Gastroesophageal sphincter (tissue), 4 donors: ENCODE measurements around the gene SLC66A2. TPM values are rescaled to one million over a fixed set of nuclear protein-coding genes. Genes with fewer than 3 reads are reported as not detected.

Source experiments
- ATAC-seq: fragments of 150-250 bp; one replicate; pipeline ENCODE4 v1.9.1; 2016; ENCODE audit warnings: mild to moderate bottlenecking, moderate library complexity
- H3K27ac ChIP-seq, 4 donors: fragments of 200-600 bp; sonication (generic) in 3 of 4; 1 replicate in 3 of 4; 2 replicates in 1 of 4; pipeline ENCODE4 v1.5.1; 2016 to 2019
- H3K27me3 ChIP-seq: fragments of 200-600 bp; sonication (generic); one replicate; pipeline ENCODE4 v1.5.1; 2019
- H3K36me3 ChIP-seq, 2 donors: fragments of 200-600 bp; sonication (generic); one replicate each; pipeline ENCODE4 v1.5.1; 2019; ENCODE audit warnings: control low read depth in 1 of 2
- H3K4me1 ChIP-seq, 3 donors: fragments of 200-600 bp; sonication (generic); 1 replicate in 2 of 3; 2 replicates in 1 of 3; pipeline ENCODE4 v1.5.1; 2016 to 2019; ENCODE audit warnings: control low read depth in 2 of 3
- H3K4me3 ChIP-seq, 2 donors: fragments of 200-600 bp; sonication (generic); one replicate each; pipeline ENCODE4 v1.5.1; 2019; ENCODE audit warnings: mild to moderate bottlenecking in 1 of 2, moderate library complexity in 1 of 2
- H3K9me3 ChIP-seq, 3 donors: fragments of 200-600 bp; sonication (generic); one replicate each; pipeline ENCODE4 v1.5.1; 2017 to 2019; ENCODE audit warnings: control low read depth in 2 of 3
- CTCF ChIP-seq, 4 experiments: fragments of 200-600 bp in 2 of 4; fragments of 450-650 bp in 2 of 4; sonication (generic) in 1 of 4; IDR thresholded peaks; one replicate each; pipeline ENCODE4 v1.5.1; 2017 to 2019; ENCODE audit warnings: antibody characterized with exemption in 4 of 4, mild to moderate bottlenecking in 2 of 4, moderate library complexity in 2 of 4
- EP300 ChIP-seq: sonication (generic); formaldehyde crosslinking; IDR thresholded peaks from one replicate; pipeline ENCODE4 v1.6.1; 2017; ENCODE audit warnings: antibody characterized with exemption, mild to moderate bottlenecking
- POLR2A ChIP-seq, 2 donors: fragments of 450-650 bp; IDR thresholded peaks; one replicate each; pipeline ENCODE4 v1.6.1; 2017; ENCODE audit warnings: antibody characterized with exemption in 2 of 2, mild to moderate bottlenecking in 2 of 2, moderate library complexity in 1 of 2
- POLR2AphosphoS5 ChIP-seq: sonication (generic); formaldehyde crosslinking; IDR thresholded peaks from one replicate; pipeline ENCODE4 v1.6.1; 2017; ENCODE audit warnings: antibody characterized with exemption
- WGBS, 2 donors: methylation state at CpG; one replicate each; pipeline ENCODE4 v1.1.5; 2018; ENCODE audit warnings: low coverage in 1 of 2; 5-methylcytosine and 5-hydroxymethylcytosine counted together
- total RNA-seq, 4 donors: library from RNA; depleted of rRNA; stranded (reverse); fragments of >200 nt; gene quantifications; one replicate each; pipeline ENCODE4 v1.1.0, GENCODE V29; 2016

The SLC66A2 gene
- total RNA-seq, 4 donors from 2014 or later: 32.2 to 42.6 (median 35.6) TPM

GRCh38 chr18:79898952-79899608, 52.4 kb downstream of the SLC66A2 start:
- Histone ChIP-seq H3K27ac (no peak overlapping the region), H3K4me3 (no peak overlapping the region), H3K27me3 (peaks cover 26% of the 10 kb centered on the region), H3K36me3 (peaks cover 0 to 23% of the 10 kb centered on the region in 2 donors), H3K9me3 (peaks cover 0 to 47% (median 0%) of the 10 kb centered on the region in 3 donors), H3K4me1 (no peaks in the 10 kb centered on the region)
- TF ChIP-seq POLR2AphosphoS5: no peak
- TF ChIP-seq EP300: no peak
- TF ChIP-seq CTCF (IDR thresholded peaks at IDR 0.05): no peak
- no peak for TF ChIP-seq POLR2A (IDR thresholded peaks at IDR 0.05)
- WGBS, 2 donors: no CpG with 5 or more reads among the region's 70 CpGs
- ATAC-seq: no peak

- H3K27me3 ChIP-seq: peaks cover 26% of the 10 kb centered on the region
- WGBS, 2 donors: 97 to 100% methylated on average over 1 to 7 of the region's 15 CpGs
- no peak for TF ChIP-seq POLR2A (IDR thresholded peaks at IDR 0.05)
- no peak for TF ChIP-seq EP300
- TF ChIP-seq POLR2AphosphoS5: no peak
- TF ChIP-seq CTCF (IDR thresholded peaks at IDR 0.05): no peak
- no peak overlapping the region for H3K27ac ChIP-seq
- ATAC-seq: no peak
- peaks cover 0 to 54% (median 3%) of the 10 kb centered on the region in 3 donors for H3K9me3 ChIP-seq
- no peak overlapping the region for H3K4me3 ChIP-seq
- H3K36me3 ChIP-seq: peaks cover 0 to 13% of the 10 kb centered on the region in 2 donors
- H3K4me1 ChIP-seq: no peaks in the 10 kb centered on the region
Measured at GRCh38 chr18:79897940-79898625, 53.4 kb downstream of the SLC66A2 start.

- H3K4me1 ChIP-seq: no peaks in the 10 kb centered on the region
- 79 to 96% methylated on average over 3 of the region's 3 CpGs for WGBS, 2 donors
- ATAC-seq: no peak
- no peak overlapping the region for H3K27ac ChIP-seq
- H3K9me3 ChIP-seq: peaks cover 0 to 64% (median 3%) of the 10 kb centered on the region in 3 donors
- H3K4me3 ChIP-seq: no peak overlapping the region
- H3K36me3 ChIP-seq: no peaks in the 10 kb centered on the region
- TF ChIP-seq POLR2AphosphoS5: no peak
- TF ChIP-seq CTCF (IDR thresholded peaks at IDR 0.05): no peak
- TF ChIP-seq POLR2A (IDR thresholded peaks at IDR 0.05): no peak
- TF ChIP-seq EP300: no peak
- H3K27me3 ChIP-seq: peaks cover 26% of the 10 kb centered on the region
Measured at GRCh38 chr18:79896738-79897137, 54.7 kb downstream of the SLC66A2 start.

GRCh38 chr18:79890674-79891073, 60.8 kb downstream of the SLC66A2 start:
- WGBS, 2 donors: 81 to 84% methylated on average over 5 of the region's 5 CpGs
- ATAC-seq: no peak
- Histone ChIP-seq H3K4me1 (no peaks in the 10 kb centered on the region), H3K4me3 (no peak overlapping the region), H3K36me3 (no peaks in the 10 kb centered on the region), H3K9me3 (peaks cover 3 to 65% (median 3%) of the 10 kb centered on the region in 3 donors), H3K27ac (no peak overlapping the region), H3K27me3 (no peaks in the 10 kb centered on the region)
- TF ChIP-seq POLR2A (IDR thresholded peaks at IDR 0.05): no peak
- TF ChIP-seq EP300: no peak

- ATAC-seq: no peak
Measured at GRCh38 chr18:79889569-79889968, 61.9 kb downstream of the SLC66A2 start.

More at GRCh38 chr18:79889569-79889968, 61.9 kb downstream of the SLC66A2 start:
- Histone ChIP-seq H3K9me3 (peaks cover 3 to 60% (median 3%) of the 10 kb centered on the region in 3 donors), H3K4me3 (no peak overlapping the region), H3K27me3 (peaks cover 10% of the 10 kb centered on the region), H3K4me1 (no peaks in the 10 kb centered on the region), H3K27ac (no peak overlapping the region), H3K36me3 (no peaks in the 10 kb centered on the region)
- TF ChIP-seq EP300 (no peak), POLR2A (IDR thresholded peaks at IDR 0.05) (no peak), CTCF (IDR thresholded peaks at IDR 0.05) (no peak), POLR2AphosphoS5 (no peak)
- 79 to 92% methylated on average over 3 to 14 of the region's 14 CpGs for WGBS, 2 donors
